ENCODE measurements around the gene MRPL24. TPM values are rescaled to one million over a fixed set of nuclear protein-coding genes. Genes with fewer than 3 reads are reported as not detected.
A peak's percentile ranks its signal among the peaks of the same experiment; 100 is the strongest.

Gene MRPL24
- total and polyA plus RNA-seq, 2 of the 13 experiments (the other 11 are each of a cell fraction or from before 2014, with no cell fraction given): 38.1 to 42.9 TPM

- TF ChIP-seq HNF1A (IDR thresholded peaks at IDR 0.05; ENCODE audit: low read depth): peak; percentile 56; the same call in 1 of the 2 replicates
- TF ChIP-seq HNF1A (CRISPR knock-in tag; IDR thresholded peaks at IDR 0.05; ENCODE audit: borderline replicate concordance): peak; percentile 81; the same call in 1 of the 2 replicates
- TF ChIP-seq NONO (IDR thresholded peaks at IDR 0.05): no peak
- peak; percentile 81 for TF ChIP-seq NONO (CRISPR knock-in tag; conservative IDR thresholded peaks at IDR 0.05)
- TF ChIP-seq, protein P1, sequence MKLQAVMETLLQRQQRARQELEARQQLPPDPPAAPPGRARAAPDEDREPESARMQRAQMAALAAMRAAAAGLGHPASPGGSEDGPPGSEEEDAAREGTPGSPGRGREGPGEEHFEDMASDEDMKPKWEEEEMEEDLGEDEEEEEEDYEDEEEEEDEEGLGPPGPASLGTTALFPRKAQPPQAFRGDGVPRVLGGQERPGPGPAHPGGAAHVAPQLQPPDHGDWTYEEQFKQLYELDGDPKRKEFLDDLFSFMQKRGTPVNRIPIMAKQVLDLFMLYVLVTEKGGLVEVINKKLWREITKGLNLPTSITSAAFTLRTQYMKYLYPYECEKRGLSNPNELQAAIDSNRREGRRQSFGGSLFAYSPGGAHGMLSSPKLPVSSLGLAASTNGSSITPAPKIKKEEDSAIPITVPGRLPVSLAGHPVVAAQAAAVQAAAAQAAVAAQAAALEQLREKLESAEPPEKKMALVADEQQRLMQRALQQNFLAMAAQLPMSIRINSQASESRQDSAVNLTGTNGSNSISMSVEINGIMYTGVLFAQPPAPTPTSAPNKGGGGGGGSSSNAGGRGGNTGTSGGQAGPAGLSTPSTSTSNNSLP (IDR thresholded peaks at IDR 0.05; ENCODE audit: low read depth, low read length): no peak
- peak; percentile 91 for TF ChIP-seq ZNF543 (CRISPR knock-in tag; IDR thresholded peaks at IDR 0.05)
- no peak for TF ChIP-seq KLF6 (CRISPR knock-in tag; IDR thresholded peaks at IDR 0.05)
- TF ChIP-seq, protein P2, sequence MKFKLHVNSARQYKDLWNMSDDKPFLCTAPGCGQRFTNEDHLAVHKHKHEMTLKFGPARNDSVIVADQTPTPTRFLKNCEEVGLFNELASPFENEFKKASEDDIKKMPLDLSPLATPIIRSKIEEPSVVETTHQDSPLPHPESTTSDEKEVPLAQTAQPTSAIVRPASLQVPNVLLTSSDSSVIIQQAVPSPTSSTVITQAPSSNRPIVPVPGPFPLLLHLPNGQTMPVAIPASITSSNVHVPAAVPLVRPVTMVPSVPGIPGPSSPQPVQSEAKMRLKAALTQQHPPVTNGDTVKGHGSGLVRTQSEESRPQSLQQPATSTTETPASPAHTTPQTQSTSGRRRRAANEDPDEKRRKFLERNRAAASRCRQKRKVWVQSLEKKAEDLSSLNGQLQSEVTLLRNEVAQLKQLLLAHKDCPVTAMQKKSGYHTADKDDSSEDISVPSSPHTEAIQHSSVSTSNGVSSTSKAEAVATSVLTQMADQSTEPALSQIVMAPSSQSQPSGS (CRISPR knock-in tag; IDR thresholded peaks at IDR 0.05): peak; percentile 81
- peak; percentile 82; the same call in 1 of the 2 replicates for TF ChIP-seq ZFP90 (CRISPR knock-in tag; IDR thresholded peaks at IDR 0.05; ENCODE audit: borderline replicate concordance)
- peak; percentile 70; the same call in 1 of the 2 replicates for TF ChIP-seq NFKB2 (CRISPR knock-in tag; IDR thresholded peaks at IDR 0.05; ENCODE audit: borderline replicate concordance)
- no peak for TF ChIP-seq FOXA1 (IDR thresholded peaks at IDR 0.05)
- no peak for TF ChIP-seq FOXA1 (CRISPR knock-in tag; IDR thresholded peaks at IDR 0.05)
- no peak for TF ChIP-seq RORA (CRISPR knock-in tag; IDR thresholded peaks at IDR 0.05)
- TF ChIP-seq RNF219 (CRISPR knock-in tag; IDR thresholded peaks at IDR 0.05): peak; percentile 84; the same call in 1 of the 2 replicates
- TF ChIP-seq MTF1 (CRISPR knock-in tag; IDR thresholded peaks at IDR 0.05): no peak; the same call in 1 of the 2 replicates
- TF ChIP-seq, protein P3, sequence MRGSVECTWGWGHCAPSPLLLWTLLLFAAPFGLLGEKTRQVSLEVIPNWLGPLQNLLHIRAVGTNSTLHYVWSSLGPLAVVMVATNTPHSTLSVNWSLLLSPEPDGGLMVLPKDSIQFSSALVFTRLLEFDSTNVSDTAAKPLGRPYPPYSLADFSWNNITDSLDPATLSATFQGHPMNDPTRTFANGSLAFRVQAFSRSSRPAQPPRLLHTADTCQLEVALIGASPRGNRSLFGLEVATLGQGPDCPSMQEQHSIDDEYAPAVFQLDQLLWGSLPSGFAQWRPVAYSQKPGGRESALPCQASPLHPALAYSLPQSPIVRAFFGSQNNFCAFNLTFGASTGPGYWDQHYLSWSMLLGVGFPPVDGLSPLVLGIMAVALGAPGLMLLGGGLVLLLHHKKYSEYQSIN (CRISPR knock-in tag; IDR thresholded peaks at IDR 0.05; ENCODE audit: borderline replicate concordance): no peak
- TF ChIP-seq, protein P4, sequence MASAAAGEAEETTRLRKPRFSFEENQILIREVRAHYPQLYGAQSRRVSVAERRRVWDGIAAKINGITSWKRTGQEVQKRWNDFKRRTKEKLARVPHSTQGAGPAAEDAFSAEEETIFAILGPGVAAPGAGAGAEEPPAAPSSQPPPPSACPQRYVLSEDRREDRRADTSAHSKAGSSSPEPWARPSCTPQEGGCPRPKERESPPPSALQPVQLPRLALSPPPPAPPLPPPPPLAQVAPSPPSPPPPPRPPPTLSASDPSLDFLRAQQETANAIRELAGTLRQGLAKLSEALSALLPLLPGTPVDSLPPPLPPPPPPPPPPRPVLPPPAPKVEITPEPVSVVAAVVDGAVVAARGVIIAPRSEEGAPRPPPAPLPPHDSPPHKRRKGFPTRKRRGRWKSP (CRISPR knock-in tag; IDR thresholded peaks at IDR 0.05): peak; percentile 45; the same call in 1 of the 2 replicates
Observed at GRCh38 chr1:156740741-156741480, at the start of gene MRPL24 (continued).

All from HepG2 (cell line).